ENCODE results near the gene SCGB3A1. TPM values are rescaled to one million over a fixed set of nuclear protein-coding genes. Genes with fewer than 3 reads are reported as not detected.

Gene SCGB3A1
- total and polyA plus RNA-seq, 2 donors (not counting 1 experiment from before 2014, with no cell fraction given): not detected

DNA sequence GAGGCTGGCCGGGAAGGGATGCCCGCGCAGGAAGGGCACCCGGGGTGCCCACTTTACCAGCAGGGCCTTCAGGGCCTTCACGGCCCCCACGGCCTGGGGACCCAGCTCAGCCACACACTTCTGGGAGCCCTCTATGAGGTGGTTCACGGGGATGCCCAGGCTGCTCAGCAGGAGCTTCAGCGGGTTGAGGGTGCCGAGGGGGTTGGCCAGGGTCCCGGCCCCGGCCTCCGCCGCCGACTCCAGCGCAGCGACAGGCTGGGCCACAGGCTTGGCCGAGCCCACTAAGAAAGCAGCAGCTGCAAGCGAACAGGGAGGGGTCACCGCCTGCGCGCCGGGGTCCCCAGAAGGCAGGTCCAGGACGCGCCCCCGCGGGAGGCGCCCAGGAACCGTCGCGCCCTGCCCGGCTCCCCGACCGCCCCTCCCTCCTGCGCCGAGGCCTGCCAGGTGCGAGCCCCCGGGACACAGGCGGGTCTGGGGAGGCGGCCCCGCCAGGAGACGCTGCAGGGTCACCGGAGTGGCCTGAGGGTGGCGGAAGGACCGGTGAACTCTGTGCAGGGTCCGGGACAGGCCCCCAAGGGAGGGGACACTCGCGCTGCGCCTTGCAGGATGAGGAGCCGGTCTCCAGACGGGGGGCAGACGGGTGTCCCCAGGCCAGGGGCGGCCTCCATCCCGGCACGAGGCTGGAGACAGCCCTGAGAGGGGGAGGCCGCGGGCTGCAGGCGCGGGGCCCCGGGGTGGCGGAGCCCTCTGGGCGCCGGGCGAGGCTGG is 572 bp downstream of the SCGB3A1 start:
- Histone ChIP-seq H3K9me3 (ENCODE audit: control extremely low read depth in 1 of 3, control insufficient read depth in 2 of 3, insufficient read depth in 1 of 3, low read length in 2 of 3) (peaks cover 0 to 5% (median 0%) of the 10 kb centered on the region in 3 donors), H3K4me3 (ENCODE audit: control extremely low read depth in 1 of 5, extremely low read depth in 1 of 5, insufficient read depth in 1 of 5, low read depth in 2 of 5, low read length in 4 of 5) (no peak overlapping the region), H3K27me3 (replicated peaks in 1 of 4; ENCODE audit: control extremely low read depth in 1 of 4, control insufficient read depth in 3 of 4, insufficient read depth in 4 of 4, low read length in 3 of 4) (peaks cover 0 to 17% (median 2%) of the 10 kb centered on the region in 4 experiments), H3K36me3 (replicated peaks in 1 of 2; ENCODE audit: control extremely low read depth in 1 of 2, control insufficient read depth in 1 of 2, extremely low read depth in 1 of 2, insufficient read depth in 2 of 2, low read length in 1 of 2) (no peaks in the 10 kb centered on the region), H4K20me1 (ENCODE audit: control insufficient read depth, insufficient read depth, low read length, poor library complexity, severe bottlenecking) (no peaks in the 10 kb centered on the region), H3K9ac (ENCODE audit: low read length) (no peak overlapping the region), H3K4me1 (ENCODE audit: control insufficient read depth in 2 of 2, insufficient read depth in 2 of 2, low read length in 2 of 2) (no peaks in the 10 kb centered on the region), H3K27ac (ENCODE audit: low read length in 2 of 2) (no peak overlapping the region), H2AFZ (ENCODE audit: insufficient read depth, low read depth, low read length, poor library complexity, severe bottlenecking) (no peak overlapping the region), H3K4me2 (replicated peaks; ENCODE audit: low read depth, low read length, poor library complexity, severe bottlenecking) (no peak overlapping the region), H3K79me2 (ENCODE audit: control insufficient read depth, insufficient read depth, low read length) (no peaks in the 10 kb centered on the region)
- Mint-ChIP-seq H3K4me1 (peaks cover 3% of the 10 kb centered on the region), H3K27me3 (peaks cover 28% of the 10 kb centered on the region), H3K4me3 (no peak overlapping the region), H3K9me3 (ENCODE audit: insufficient read depth) (no peaks in the 10 kb centered on the region), H3K27ac (no peak overlapping the region)
- 7% methylated on average over 63 of the region's 63 CpGs for WGBS (ENCODE audit: insufficient coverage)
- TF ChIP-seq, protein P1, sequence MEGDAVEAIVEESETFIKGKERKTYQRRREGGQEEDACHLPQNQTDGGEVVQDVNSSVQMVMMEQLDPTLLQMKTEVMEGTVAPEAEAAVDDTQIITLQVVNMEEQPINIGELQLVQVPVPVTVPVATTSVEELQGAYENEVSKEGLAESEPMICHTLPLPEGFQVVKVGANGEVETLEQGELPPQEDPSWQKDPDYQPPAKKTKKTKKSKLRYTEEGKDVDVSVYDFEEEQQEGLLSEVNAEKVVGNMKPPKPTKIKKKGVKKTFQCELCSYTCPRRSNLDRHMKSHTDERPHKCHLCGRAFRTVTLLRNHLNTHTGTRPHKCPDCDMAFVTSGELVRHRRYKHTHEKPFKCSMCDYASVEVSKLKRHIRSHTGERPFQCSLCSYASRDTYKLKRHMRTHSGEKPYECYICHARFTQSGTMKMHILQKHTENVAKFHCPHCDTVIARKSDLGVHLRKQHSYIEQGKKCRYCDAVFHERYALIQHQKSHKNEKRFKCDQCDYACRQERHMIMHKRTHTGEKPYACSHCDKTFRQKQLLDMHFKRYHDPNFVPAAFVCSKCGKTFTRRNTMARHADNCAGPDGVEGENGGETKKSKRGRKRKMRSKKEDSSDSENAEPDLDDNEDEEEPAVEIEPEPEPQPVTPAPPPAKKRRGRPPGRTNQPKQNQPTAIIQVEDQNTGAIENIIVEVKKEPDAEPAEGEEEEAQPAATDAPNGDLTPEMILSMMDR (IDR thresholded peaks at IDR 0.05): no peak
- ChIA-PET POLR2A (no interaction called here), CTCF (no interaction called here)
- ATAC-seq (ENCODE audit: low read depth): no peak
- intact Hi-C loops (cut with micrococcal nuclease): no loop called here
- DNase-seq: no peak

DNA sequence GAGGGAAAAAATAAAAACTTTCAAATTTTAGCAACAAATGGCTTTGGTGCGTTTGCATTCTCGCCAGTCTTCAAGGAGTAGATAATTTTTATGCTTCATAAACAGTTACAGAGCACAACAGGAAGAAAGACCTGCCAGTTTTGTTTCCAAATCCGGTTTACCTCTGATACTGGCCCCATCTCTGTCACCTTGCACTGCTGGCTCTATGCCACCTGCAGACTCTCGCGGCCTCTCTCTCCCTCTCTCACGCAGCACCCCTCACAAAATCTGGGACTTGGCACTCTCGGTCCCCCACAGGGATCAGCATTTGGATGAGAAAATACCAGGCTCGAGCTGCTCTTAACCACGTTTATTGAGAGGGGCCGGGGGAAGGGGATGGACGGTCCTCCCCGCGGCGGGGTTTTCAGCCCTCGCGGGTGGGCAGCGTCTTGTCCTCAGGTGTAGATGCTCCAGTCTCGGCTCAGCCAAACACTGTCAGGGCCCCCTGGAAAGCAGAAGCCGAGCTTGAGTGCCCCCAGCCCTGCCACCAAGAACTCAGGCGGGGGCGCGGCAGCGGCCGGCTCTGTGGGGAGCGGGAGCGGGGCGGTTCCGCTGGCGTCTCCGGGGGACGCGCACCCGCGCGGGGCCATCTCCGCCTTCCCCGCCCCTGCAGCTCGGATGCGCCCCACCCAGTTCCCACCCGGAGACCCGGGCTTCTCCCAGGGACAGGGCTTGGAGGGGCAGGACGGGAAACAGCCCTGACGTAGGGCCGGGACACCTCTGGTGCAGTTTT is 1.3 kb downstream of the SCGB3A1 start:
- H3K27me3 Mint-ChIP-seq: peaks cover 28% of the 10 kb centered on the region
- Histone ChIP-seq H3K9me3 (ENCODE audit: control extremely low read depth in 1 of 3, control insufficient read depth in 2 of 3, insufficient read depth in 1 of 3, low read length in 2 of 3) (peaks cover 0 to 5% (median 0%) of the 10 kb centered on the region in 3 donors), H3K4me2 (replicated peaks; ENCODE audit: low read depth, low read length, poor library complexity, severe bottlenecking) (no peak overlapping the region), H3K36me3 (replicated peaks in 1 of 2; ENCODE audit: control extremely low read depth in 1 of 2, control insufficient read depth in 1 of 2, extremely low read depth in 1 of 2, insufficient read depth in 2 of 2, low read length in 1 of 2) (no peaks in the 10 kb centered on the region), H4K20me1 (ENCODE audit: control insufficient read depth, insufficient read depth, low read length, poor library complexity, severe bottlenecking) (no peaks in the 10 kb centered on the region), H3K4me3 (ENCODE audit: control extremely low read depth in 1 of 5, extremely low read depth in 1 of 5, insufficient read depth in 1 of 5, low read depth in 2 of 5, low read length in 4 of 5) (no peak overlapping the region), H3K79me2 (ENCODE audit: control insufficient read depth, insufficient read depth, low read length) (no peaks in the 10 kb centered on the region), H3K4me1 (ENCODE audit: control insufficient read depth in 2 of 2, insufficient read depth in 2 of 2, low read length in 2 of 2) (no peaks in the 10 kb centered on the region), H3K27ac (ENCODE audit: low read length in 2 of 2) (no peak overlapping the region), H3K9ac (ENCODE audit: low read length) (no peak overlapping the region), H2AFZ (ENCODE audit: insufficient read depth, low read depth, low read length, poor library complexity, severe bottlenecking) (no peak overlapping the region), H3K27me3 (replicated peaks in 1 of 4; ENCODE audit: control extremely low read depth in 1 of 4, control insufficient read depth in 3 of 4, insufficient read depth in 4 of 4, low read length in 3 of 4) (peaks cover 0 to 17% (median 2%) of the 10 kb centered on the region in 4 experiments)
- intact Hi-C loops (cut with micrococcal nuclease): no loop called here
- peaks cover 3% of the 10 kb centered on the region for H3K4me1 Mint-ChIP-seq
- H3K9me3 Mint-ChIP-seq (ENCODE audit: insufficient read depth): no peaks in the 10 kb centered on the region
- H3K4me3 Mint-ChIP-seq: no peak overlapping the region
- DNase-seq (no peak), ATAC-seq (ENCODE audit: low read depth) (no peak)
- ChIA-PET CTCF (no interaction called here), POLR2A (no interaction called here)
- WGBS (ENCODE audit: insufficient coverage): 4% methylated on average over 41 of the region's 44 CpGs
- TF ChIP-seq, protein P1 (IDR thresholded peaks at IDR 0.05): no peak
- TF ChIP-seq EZH2 (IDR thresholded peaks at IDR 0.05; ENCODE audit: borderline replicate concordance, insufficient read depth, low read depth, low read length, poor library complexity, severe bottlenecking): no peak
- no peak overlapping the region for H3K27ac Mint-ChIP-seq

Measured in B cell (primary cell).